Activated CD4-positive, alpha-beta T cell treated with anti-CD3 and anti-CD28 coated beads, Interleukin-2, amount 50 U/mL, for 4 hours (primary cell): ENCODE results near the gene IL13RA1.
"Not testable (repeated sequence)": the region's sequence is repeated elsewhere in the genome, so short reads cannot be mapped to it uniquely, and the experiment has no call there.

Experiments
- DNase-seq, 2 experiments: peaks; one replicate each; pipeline ENCODE4 v3.0.0-alpha.2; 2020

IL13RA1 gene

GRCh38 chrX:118730500-118731247 lies 3.3 kb downstream of the IL13RA1 start:
- no peak for DNase-seq

- DNase-seq, result not testable (repeated sequence)
Measured at GRCh38 chrX:118732551-118732950, 5.1 kb downstream of the IL13RA1 start.

DNA sequence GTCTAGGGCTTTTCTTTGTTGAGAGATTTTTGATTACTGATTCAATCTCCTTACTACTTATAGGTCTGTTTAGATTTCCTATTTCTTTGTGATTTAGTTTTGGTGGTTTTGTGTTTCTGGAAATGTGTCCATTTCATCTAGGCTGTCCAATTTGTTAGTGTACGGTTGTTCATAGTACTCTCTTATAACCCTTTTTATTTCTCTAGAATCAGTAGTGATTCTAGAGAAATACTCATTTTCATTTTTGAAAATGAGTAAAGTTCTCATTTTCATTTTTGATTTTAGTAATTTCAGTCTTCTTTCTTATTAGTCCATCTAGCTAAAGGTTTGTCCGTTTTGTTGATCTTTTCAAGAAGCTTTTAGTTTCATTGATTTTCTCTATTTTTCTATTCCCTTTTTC lies 7.5 kb downstream of the IL13RA1 start:
- DNase-seq, result no peak

DNA sequence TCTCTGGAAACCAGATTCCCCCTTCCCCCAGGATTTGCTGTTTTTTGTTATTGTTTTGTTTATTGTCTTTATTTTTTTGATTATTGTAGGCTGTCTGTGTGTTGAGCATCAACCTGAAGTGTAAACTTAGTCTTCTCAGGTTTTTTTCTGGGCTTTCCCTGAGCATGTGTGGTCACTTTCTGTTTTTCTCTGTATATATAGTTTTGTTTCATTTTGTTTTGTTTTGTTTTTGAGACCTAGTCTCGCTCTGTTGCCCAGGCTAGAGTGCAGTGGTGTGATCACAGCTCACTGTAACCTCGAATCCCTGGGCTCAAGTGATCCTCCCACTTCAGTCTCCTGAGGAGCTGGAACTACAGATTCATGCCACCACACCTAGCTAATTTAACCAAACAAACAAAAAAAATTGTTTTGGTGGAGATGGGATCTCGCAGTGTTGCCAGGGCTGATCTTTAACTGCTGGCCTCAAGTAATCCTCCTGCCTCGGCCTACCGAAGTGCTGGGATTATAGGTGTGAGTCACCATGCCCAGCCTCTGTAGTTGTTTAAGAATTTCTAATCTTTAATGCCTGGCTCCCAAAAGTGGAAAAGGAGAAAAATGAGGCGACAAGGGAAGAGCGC lies 9.1 kb downstream of the IL13RA1 start:
- DNase-seq, result no peak

GRCh38 chrX:118739577-118739976 lies 12.2 kb downstream of the IL13RA1 start:
- DNase-seq, result no peak

- DNase-seq, result no peak
Measured at GRCh38 chrX:118740276-118740889, 13.0 kb downstream of the IL13RA1 start.

DNA sequence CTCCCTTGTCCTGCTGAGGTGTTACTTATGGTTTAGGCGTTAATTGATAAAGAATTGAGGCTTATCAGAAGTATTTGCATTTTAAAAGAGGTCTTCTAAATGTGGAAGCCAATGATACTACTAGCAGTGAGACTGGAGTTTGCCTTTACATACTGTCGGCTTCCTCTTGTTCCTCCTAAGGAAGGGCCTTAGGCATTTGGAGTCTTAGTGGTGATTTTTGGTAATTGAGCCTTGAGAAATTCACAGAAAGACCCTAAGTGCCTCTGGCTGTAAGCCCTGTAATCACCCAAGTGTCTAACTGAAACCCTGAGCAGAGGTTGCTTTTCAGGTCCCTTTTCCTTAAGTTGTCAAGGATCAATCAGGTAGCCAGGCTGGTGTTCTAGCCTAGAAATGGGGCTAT lies 14.8 kb downstream of the IL13RA1 start:
- no peak for DNase-seq

DNA sequence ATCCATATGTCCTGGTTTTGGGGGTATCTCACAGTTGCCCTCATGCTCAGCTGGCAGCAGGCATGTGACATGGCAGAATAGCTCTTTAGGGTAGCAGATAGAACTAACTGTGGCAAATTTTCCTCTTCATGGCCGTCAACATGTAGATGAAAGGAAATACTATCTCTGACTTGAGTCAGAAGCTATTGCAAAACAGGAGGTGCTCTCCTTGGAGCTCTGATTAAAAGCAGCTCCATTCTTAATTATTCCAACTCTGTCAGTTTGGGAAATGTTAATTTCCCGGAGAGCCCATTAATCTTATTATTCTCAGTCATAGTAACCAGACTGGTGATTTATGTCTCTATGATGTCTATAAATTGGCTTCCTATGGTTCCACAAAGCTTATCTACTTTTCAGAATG lies 18.2 kb downstream of the IL13RA1 start:
- DNase-seq, result no peak

DNA sequence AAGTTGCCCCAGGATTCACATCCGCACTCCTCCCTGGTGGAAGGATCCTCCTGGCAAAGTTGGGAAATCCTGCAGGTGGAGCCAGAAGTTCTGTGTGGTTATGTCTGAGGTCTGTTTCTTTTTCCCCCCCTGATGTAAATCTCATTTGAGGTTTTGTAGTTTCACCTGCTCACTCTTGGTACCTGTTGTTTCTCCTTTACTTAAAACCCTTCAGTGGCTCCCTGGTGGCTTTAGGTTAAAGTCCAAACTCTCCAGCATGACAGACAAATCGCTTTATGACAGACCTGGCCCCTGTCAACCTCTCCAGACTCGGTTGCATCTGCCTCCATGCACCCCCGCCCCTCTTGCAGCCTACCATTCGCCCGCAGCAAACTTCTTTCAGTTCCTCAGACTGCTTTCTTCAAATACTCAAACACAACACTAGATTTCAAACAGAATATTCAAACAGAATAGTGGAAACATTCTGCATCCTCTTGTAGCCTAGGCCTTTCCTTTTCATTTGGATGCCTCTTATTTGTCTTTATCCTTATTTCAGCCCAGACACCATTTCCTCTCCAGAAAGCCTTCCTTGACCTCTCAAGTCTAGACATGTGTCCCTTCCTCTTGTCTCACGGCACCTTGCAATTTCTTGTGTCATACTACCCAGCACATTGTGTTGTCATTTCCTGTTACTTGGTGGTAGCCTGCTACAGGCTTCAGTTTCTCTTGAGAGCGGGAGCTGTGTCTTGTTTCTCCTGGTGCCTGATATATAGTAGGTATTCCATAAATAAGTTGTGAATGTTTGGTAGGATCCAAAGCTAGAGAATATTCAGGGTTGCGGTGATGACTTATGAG lies 24.8 kb downstream of the IL13RA1 start:
- no peak for DNase-seq

DNA sequence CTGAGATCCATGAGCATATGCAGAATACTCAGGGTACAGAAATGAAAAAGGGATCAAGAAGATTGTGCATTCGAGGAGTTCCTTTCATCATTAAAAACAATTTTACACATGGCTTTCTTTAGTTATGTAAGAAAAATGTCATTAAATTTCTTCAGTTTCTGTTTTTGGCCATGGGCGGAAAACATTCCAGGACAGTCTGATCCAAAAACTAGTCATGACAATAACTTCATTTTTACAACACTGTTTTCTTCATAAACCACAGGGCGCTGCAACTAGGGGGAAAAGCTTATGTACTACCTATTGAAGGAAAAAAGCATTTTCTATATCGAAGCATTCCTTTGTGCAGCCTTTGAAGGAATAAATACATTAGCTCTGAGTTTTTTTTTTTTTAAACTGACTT lies 28.2 kb downstream of the IL13RA1 start:
- DNase-seq, result no peak

GRCh38 chrX:118756101-118756500 lies 28.7 kb downstream of the IL13RA1 start:
- DNase-seq, result no peak

- no peak for DNase-seq
Measured at GRCh38 chrX:118758511-118758910, 31.1 kb downstream of the IL13RA1 start.

DNA sequence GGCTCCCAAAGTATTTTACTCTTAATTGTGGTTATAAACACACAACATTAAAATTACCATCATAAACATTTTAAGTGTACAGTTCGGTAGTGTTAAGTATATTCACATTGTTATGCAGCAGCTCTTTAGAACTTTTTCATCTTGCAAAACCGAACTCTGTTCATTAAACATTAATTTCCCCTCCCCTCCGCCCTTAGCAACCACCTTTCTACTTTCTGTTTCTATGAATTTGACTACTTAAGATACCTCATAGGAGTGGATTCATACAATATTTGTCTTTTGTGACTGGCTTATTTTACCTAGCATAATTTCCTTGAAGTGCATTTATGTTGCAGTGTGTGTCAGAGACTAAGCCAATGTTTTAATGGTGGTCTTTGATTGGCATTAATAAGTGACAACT lies 32.6 kb downstream of the IL13RA1 start:
- no peak for DNase-seq

- no peak for DNase-seq
Measured at GRCh38 chrX:118761939-118762707, 34.7 kb downstream of the IL13RA1 start.

GRCh38 chrX:118763489-118763888 lies 36.1 kb downstream of the IL13RA1 start:
- DNase-seq, result no peak

GRCh38 chrX:118764122-118764521 lies 36.7 kb downstream of the IL13RA1 start:
- no peak for DNase-seq

DNA sequence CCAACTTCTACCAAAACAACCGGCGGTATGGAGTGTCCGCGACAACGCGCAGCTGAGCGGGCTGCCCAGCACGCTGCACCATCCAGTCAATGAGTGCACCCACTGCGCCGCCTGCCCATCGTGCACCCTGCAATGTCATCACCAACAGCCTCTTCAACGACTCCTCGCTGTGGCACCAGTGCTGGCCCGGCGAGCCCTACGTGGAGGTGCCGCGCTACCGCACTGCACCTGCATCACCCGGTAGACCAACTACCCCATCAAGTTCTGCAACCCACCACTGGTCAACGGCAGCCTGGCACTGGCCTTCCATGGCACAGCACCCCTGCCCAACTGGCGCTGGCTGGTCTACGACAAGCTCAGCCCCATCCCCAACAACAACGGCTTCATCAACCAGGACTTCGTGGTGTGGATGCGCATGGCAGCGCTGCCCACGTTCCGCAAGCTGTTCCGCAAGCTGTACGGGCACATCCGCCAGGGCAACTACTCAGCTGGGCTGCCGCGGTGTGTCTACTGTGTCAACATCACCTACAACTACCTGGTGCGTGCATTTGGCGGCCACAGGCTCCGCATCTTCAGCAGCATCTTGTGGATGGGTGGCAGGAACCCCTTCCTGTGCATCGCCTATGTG lies 42.8 kb downstream of the IL13RA1 start:
- no peak for DNase-seq

- DNase-seq, result no peak
Measured at GRCh38 chrX:118772051-118772450, 44.6 kb downstream of the IL13RA1 start.

DNA sequence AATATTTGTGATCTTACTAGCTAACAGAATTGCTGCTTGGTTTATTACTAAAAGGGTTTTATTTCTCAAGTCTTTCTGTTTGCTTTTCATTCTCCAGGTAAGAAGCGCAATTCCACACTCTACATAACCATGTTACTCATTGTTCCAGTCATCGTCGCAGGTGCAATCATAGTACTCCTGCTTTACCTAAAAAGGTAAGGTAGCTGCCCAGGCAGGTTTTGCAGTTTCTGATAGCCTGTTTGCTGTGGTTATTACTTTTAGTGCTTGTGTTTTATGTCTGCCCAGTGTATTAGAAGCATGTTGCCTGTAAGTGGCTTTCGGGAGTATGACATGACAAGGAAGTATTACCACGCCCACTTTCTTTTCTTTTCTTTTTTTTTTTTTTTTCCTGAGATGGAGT lies 46.4 kb downstream of the IL13RA1 start:
- DNase-seq, result no peak

- DNase-seq, result no peak
Measured at GRCh38 chrX:118779581-118779980, 52.2 kb downstream of the IL13RA1 start.

DNA sequence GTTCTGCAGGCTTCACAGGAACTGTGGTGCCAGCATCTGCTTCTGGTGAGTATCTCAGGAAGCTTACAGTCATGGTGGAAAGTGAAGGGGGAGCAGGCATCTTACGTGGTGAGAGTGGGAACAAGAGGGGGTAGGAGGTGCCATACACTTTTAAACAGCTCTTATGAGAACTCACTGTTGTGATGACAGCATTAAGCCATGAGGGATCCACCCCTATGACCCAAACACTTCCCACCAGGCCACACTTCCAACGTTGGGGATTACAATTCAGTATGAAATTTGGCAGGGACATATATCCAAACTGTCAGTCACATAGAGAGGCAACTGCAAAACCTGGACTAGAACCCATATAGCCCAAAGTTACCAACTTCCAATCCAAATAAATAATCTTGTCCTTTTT lies 53.1 kb downstream of the IL13RA1 start:
- no peak for DNase-seq

- DNase-seq, result no peak
Measured at GRCh38 chrX:118780911-118781310, 53.5 kb downstream of the IL13RA1 start.
